ENCODE measurements around the gene MYOT. TPM values are rescaled to one million over a fixed set of nuclear protein-coding genes. Genes with fewer than 3 reads are reported as not detected.
A peak's percentile ranks its signal among the peaks of the same experiment; 100 is the strongest.

Gene MYOT
- total RNA-seq, 1 donor from 2014 or later, result 29.6 TPM

DNA sequence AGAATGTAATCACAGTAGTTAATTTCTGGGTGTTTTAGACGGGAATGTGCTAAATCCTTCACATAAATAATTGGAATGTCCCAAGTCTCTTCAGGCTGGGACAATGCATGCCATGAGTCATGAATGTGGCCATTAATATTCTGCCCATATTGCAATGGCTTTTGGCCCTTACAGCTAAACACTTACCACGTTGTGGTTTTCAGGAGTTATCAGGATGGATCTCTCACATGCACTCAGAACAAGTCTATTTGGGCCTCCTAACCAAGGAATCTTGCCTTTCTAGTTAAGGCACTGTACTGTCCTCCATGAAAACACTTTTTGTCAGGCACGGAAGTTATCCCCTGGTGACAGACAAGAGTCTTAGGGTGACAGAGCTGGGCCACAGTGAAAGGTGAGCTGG lies 54.3 kb downstream of the MYOT start:
- intact Hi-C loops (cut with micrococcal nuclease), result no loop called here

DNA sequence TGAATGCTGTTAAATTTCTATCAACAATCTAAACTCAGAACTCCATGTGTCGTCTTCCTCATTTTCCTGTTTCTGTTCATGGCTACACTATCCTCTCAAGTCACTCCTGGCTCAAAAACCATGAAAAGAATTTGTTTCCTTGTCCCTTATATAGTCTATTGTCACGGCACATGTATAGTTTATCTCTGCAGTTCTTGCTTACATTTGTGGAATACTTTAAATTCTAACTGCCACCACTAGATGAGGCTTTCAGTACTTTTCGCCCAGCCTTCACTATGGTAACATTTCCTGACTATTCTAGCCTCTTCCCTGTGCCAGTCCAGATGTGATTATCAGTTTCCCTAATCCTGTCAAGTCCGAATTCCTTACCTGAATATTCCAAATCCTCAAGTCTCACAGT lies 56.2 kb downstream of the MYOT start:
- DNase-seq, result no peak
- no peak overlapping the region for H3K4me3 ChIP-seq
- intact Hi-C loops (cut with micrococcal nuclease), result no loop called here
- no peaks in the 10 kb centered on the region for H3K9me3 ChIP-seq (replicated peaks)
- TF ChIP-seq, protein P1, sequence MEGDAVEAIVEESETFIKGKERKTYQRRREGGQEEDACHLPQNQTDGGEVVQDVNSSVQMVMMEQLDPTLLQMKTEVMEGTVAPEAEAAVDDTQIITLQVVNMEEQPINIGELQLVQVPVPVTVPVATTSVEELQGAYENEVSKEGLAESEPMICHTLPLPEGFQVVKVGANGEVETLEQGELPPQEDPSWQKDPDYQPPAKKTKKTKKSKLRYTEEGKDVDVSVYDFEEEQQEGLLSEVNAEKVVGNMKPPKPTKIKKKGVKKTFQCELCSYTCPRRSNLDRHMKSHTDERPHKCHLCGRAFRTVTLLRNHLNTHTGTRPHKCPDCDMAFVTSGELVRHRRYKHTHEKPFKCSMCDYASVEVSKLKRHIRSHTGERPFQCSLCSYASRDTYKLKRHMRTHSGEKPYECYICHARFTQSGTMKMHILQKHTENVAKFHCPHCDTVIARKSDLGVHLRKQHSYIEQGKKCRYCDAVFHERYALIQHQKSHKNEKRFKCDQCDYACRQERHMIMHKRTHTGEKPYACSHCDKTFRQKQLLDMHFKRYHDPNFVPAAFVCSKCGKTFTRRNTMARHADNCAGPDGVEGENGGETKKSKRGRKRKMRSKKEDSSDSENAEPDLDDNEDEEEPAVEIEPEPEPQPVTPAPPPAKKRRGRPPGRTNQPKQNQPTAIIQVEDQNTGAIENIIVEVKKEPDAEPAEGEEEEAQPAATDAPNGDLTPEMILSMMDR (IDR thresholded peaks at IDR 0.05; ENCODE audit: borderline replicate concordance), result no peak
- no peak overlapping the region for H3K27ac ChIP-seq (replicated peaks)
- peaks cover 6% of the 10 kb centered on the region for H3K36me3 ChIP-seq
- H3K27me3 ChIP-seq (ENCODE audit: low read depth), result no peaks in the 10 kb centered on the region
- peaks cover 9% of the 10 kb centered on the region for H3K4me1 ChIP-seq

More for the DNA sequence above, 54.3 kb downstream of the MYOT start:
- Histone ChIP-seq H3K27ac (replicated peaks) (no peak overlapping the region), H3K9me3 (replicated peaks) (no peaks in the 10 kb centered on the region), H3K4me1 (peaks cover 9% of the 10 kb centered on the region), H3K36me3 (no peaks in the 10 kb centered on the region), H3K4me3 (no peak overlapping the region), H3K27me3 (ENCODE audit: low read depth) (no peaks in the 10 kb centered on the region)
- TF ChIP-seq, protein P1 (IDR thresholded peaks at IDR 0.05; ENCODE audit: borderline replicate concordance), result no peak
- no peak for DNase-seq

DNA sequence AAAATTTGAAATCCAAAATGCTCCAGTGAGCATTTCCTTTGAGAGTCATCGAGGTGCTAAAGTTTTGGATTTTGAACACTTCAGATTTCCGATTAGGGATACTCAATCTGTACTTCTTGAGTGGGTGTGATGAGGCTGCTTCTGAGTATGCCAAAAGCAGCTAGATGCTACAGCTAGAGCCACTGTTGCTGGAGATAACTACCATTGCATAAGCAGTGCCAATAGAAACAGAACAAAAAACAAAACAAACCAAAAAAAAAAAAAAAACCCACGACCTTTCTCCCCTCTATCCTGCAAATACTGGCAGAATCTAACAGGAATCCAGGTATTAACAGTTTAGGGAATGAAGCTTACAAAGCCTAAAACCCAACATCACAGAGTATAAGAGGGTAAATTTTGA lies 65.1 kb downstream of the MYOT start:
- no peaks in the 10 kb centered on the region for H3K27me3 ChIP-seq (ENCODE audit: low read depth)
- H3K36me3 ChIP-seq, result peaks cover 26% of the 10 kb centered on the region
- H3K4me3 ChIP-seq, result no peak overlapping the region
- no peaks in the 10 kb centered on the region for H3K9me3 ChIP-seq (replicated peaks)
- TF ChIP-seq, protein P1 (IDR thresholded peaks at IDR 0.05; ENCODE audit: borderline replicate concordance), result no peak
- intact Hi-C loops (cut with micrococcal nuclease), result no loop called here
- no peak for DNase-seq
- H3K27ac ChIP-seq (replicated peaks), result peak overlapping the region; percentile 61
- peaks cover 30% of the 10 kb centered on the region for H3K4me1 ChIP-seq

DNA sequence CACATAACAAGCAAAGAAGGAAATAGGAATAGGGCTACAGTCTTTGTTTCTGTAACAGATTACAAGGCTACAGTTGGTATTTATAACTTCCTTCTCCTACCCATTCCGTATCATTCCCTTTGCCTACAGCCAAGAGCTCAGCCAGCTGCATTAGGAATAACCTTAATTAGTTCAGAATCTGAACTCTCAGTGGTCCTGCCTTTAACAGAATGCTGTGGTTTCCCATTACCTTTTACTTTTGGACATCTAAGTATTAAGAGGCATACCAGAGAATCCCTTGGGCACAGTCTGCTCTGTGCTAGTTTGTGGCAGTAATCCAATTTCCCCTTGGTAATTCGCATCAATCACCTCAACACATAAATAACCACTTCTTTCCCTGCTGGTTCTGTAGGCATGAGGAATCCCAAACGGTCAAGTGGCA lies 65.8 kb downstream of the MYOT start:
- no peak for DNase-seq
- intact Hi-C loops (cut with micrococcal nuclease), result no loop called here

DNA sequence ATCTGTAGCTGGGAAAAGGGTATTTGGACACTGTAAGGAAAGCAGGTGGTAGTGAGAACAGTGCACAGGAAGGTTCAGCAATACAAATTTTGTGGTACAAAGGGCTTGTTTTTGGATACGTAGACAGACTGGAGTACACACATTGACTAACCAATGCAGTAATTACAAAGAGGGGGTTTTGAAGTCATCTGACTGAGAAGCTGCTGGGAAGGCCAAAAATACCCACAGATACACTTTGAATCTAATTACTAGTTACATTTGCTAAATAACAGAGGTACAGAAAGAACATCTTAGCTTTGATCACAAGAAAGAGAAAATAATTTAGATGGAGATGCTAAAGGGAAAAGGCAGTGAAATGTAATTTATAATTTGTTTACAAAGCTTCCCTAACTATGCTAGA lies 67.5 kb downstream of the MYOT start:
- H3K27me3 ChIP-seq (ENCODE audit: low read depth), result no peaks in the 10 kb centered on the region
- H3K4me3 ChIP-seq, result no peak overlapping the region
- no peak for DNase-seq
- TF ChIP-seq, protein P1 (IDR thresholded peaks at IDR 0.05; ENCODE audit: borderline replicate concordance), result no peak
- H3K36me3 ChIP-seq, result peaks cover 40% of the 10 kb centered on the region
- H3K4me1 ChIP-seq, result peaks cover 30% of the 10 kb centered on the region
- intact Hi-C loops (cut with micrococcal nuclease), result no loop called here
- peak overlapping the region; percentile 47 for H3K27ac ChIP-seq (replicated peaks)
- no peaks in the 10 kb centered on the region for H3K9me3 ChIP-seq (replicated peaks)

More for the DNA sequence above, 65.8 kb downstream of the MYOT start:
- H3K4me3 ChIP-seq, result no peak overlapping the region
- H3K4me1 ChIP-seq, result peaks cover 30% of the 10 kb centered on the region
- H3K9me3 ChIP-seq (replicated peaks), result no peaks in the 10 kb centered on the region
- H3K36me3 ChIP-seq, result peaks cover 30% of the 10 kb centered on the region
- H3K27ac ChIP-seq (replicated peaks), result peak overlapping the region; percentile 61
- no peaks in the 10 kb centered on the region for H3K27me3 ChIP-seq (ENCODE audit: low read depth)
- TF ChIP-seq, protein P1 (IDR thresholded peaks at IDR 0.05; ENCODE audit: borderline replicate concordance), result no peak

All from left ventricle myocardium inferior (tissue), 1 donor.